ENCODE results near the gene CNTNAP5. TPM values are rescaled to one million over a fixed set of nuclear protein-coding genes. Genes with fewer than 3 reads are reported as not detected.

Gene CNTNAP5
- total and polyA plus RNA-seq, 2 of the 8 experiments (the other 6 are each of a cell fraction or from before 2014, with no cell fraction given) = 0.11 to 0.76 TPM

DNA sequence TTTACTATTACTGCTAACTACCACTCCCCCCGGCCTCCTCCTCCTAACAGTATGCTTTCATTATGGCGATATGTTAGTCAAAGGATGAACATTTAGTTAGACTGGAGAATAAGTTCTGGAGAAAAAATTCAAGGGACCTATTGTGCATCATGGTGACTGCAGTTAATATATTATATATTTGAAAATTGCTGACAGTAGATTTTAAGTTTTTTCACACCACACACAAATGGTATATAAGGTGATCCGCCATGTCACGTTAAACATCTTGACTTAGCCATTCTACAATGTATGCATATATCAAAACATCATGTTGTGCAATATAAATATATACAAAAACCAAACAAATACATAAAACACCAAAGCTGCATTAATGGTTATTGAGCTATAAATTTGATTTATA, 873.7 kb downstream of the CNTNAP5 start:
- CTCF ChIA-PET (ENCODE audit: partially characterized antibody) = interaction anchor here (0.6 kb wide), 1 partner anchor 184 kb away, joined by 3 read pairs; no protein-coding TSS in a partner anchor
- no peak for TF ChIP-seq SUZ12 (IDR thresholded peaks at IDR 0.05; ENCODE audit: low read length)
- TF ChIP-seq, protein P1, sequence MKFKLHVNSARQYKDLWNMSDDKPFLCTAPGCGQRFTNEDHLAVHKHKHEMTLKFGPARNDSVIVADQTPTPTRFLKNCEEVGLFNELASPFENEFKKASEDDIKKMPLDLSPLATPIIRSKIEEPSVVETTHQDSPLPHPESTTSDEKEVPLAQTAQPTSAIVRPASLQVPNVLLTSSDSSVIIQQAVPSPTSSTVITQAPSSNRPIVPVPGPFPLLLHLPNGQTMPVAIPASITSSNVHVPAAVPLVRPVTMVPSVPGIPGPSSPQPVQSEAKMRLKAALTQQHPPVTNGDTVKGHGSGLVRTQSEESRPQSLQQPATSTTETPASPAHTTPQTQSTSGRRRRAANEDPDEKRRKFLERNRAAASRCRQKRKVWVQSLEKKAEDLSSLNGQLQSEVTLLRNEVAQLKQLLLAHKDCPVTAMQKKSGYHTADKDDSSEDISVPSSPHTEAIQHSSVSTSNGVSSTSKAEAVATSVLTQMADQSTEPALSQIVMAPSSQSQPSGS (IDR thresholded peaks at IDR 0.05; ENCODE audit: low read length) = no peak
- no peak for TF ChIP-seq HDAC6 (IDR thresholded peaks at IDR 0.05; ENCODE audit: low read depth, low read length)
- TF ChIP-seq EZH2 (IDR thresholded peaks at IDR 0.05; ENCODE audit: low read depth, low read length, severe bottlenecking) = no peak
- TF ChIP-seq TAF1 (IDR thresholded peaks at IDR 0.05; ENCODE audit: low read depth, low read length) = no peak
- TF ChIP-seq RBBP5 (IDR thresholded peaks at IDR 0.05; ENCODE audit: borderline replicate concordance, low read depth, low read length) = no peak
- TF ChIP-seq GTF2F1 (IDR thresholded peaks at IDR 0.05; ENCODE audit: borderline replicate concordance, low read depth, low read length) = no peak
- TF ChIP-seq RAD21 (IDR thresholded peaks at IDR 0.05 in 1 of 2, conservative IDR thresholded peaks at IDR 0.05 in 1 of 2; ENCODE audit: low read depth in 2 of 2, low read length in 2 of 2) = no peak
- no peak for TF ChIP-seq JUN (IDR thresholded peaks at IDR 0.05; ENCODE audit: low read depth, low read length)

More for the DNA sequence above, 873.7 kb downstream of the CNTNAP5 start:
- no peak overlapping the region for H3K4me2 ChIP-seq (ENCODE audit: insufficient read depth in 1 of 2, low read depth in 2 of 2, low read length in 2 of 2)
- H3K9ac ChIP-seq (replicated peaks in 1 of 4; ENCODE audit: extremely low read depth in 1 of 4, low read depth in 3 of 4, low read length in 3 of 4) = no peak overlapping the region
- no peak overlapping the region for H2BK5ac ChIP-seq (ENCODE audit: low read depth, low read length)
- H3K4me1 ChIP-seq (replicated peaks in 1 of 4; ENCODE audit: control insufficient read depth in 3 of 4, insufficient read depth in 4 of 4, low read length in 3 of 4) = no peaks in the 10 kb centered on the region
- no peaks in the 10 kb centered on the region for H3K23me2 ChIP-seq (ENCODE audit: low read depth, low read length)
- no peak overlapping the region for H4K8ac ChIP-seq (ENCODE audit: extremely low read depth, insufficient read depth, low read length)
- H2BK12ac ChIP-seq (ENCODE audit: low read depth, low read length) = no peak overlapping the region
- H2AFZ ChIP-seq (ENCODE audit: low read length) = no peak overlapping the region
- no peak overlapping the region for H3K23ac ChIP-seq (ENCODE audit: insufficient read length)
- no peak overlapping the region for H3K4ac ChIP-seq (replicated peaks; ENCODE audit: insufficient read length, low read depth, low read length)
- no peak overlapping the region for H3K27ac ChIP-seq (ENCODE audit: low read depth, low read length)
- H3K36me3 ChIP-seq (ENCODE audit: control insufficient read depth in 2 of 4, insufficient read depth in 4 of 4, low read length in 3 of 4) = no peaks in the 10 kb centered on the region
- no peak overlapping the region for H3K4me3 ChIP-seq (ENCODE audit: extremely low read depth in 1 of 4, insufficient read depth in 2 of 4, low read depth in 3 of 4, low read length in 4 of 4)
- no peak overlapping the region for H3K56ac ChIP-seq (replicated peaks; ENCODE audit: insufficient read length, low read depth, low read length)
- no peak overlapping the region for H2AK5ac ChIP-seq (ENCODE audit: low read depth, low read length)
- no peak overlapping the region for H2BK20ac ChIP-seq (ENCODE audit: low read length)
- no peaks in the 10 kb centered on the region for H3K9me3 ChIP-seq (ENCODE audit: insufficient read depth in 2 of 2, low read depth in 1 of 2, low read length in 1 of 2)
- DNase-seq (ENCODE audit: low read depth in 1 of 2, low spot score in 2 of 2) (no peak), FAIRE-seq (no peak)
- no peak overlapping the region for H3K14ac ChIP-seq (ENCODE audit: insufficient read length)
- no peak overlapping the region for H2BK15ac ChIP-seq (ENCODE audit: low read length)
- no peaks in the 10 kb centered on the region for H3K79me1 ChIP-seq (ENCODE audit: low read depth, low read length)
- no peak overlapping the region for H4K5ac ChIP-seq (ENCODE audit: insufficient read length, low read depth, low read length)
- 94% methylated on average over 4 of the region's 4 CpGs; no CpG with 5 or more reads in 1 of the 2 experiments for WGBS, 2 experiments (ENCODE audit: extremely low coverage in 1 of 2, insufficient coverage in 1 of 2, insufficient read length in 1 of 2, insufficient replicate concordance in 2 of 2, low coverage in 1 of 2, low lambda C conversion rate in 2 of 2, missing lambda C conversion rate in 1 of 2)
- no peaks in the 10 kb centered on the region for H4K20me1 ChIP-seq (replicated peaks in 1 of 2; ENCODE audit: control insufficient read depth in 1 of 2, insufficient read depth in 2 of 2, low read length in 2 of 2)
- H3K18ac ChIP-seq (ENCODE audit: extremely low read depth, low read length) = no peak overlapping the region
- H3K27me3 ChIP-seq (replicated peaks in 1 of 4; ENCODE audit: control insufficient read depth in 3 of 4, extremely low read depth in 1 of 4, insufficient read depth in 3 of 4, low read length in 3 of 4) = no peaks in the 10 kb centered on the region
- H2BK120ac ChIP-seq (replicated peaks; ENCODE audit: low read depth, low read length) = no peak overlapping the region
- no peak overlapping the region for H4K91ac ChIP-seq (replicated peaks; ENCODE audit: insufficient read length, low read length)
- POLR2A ChIA-PET (ENCODE audit: partially characterized antibody) = no interaction called here
- no peaks in the 10 kb centered on the region for H3K79me2 ChIP-seq (ENCODE audit: control insufficient read depth in 1 of 2, insufficient read depth in 2 of 2, low read length in 2 of 2)

All from H1 (cell line).